OCI-LY3 (cell line): ENCODE results near the gene PSME4.

Experiments used
- H2AFZ ChIP-seq: fragments of 200-600, 300-600 bp; shearing (Covaris generic); 2 replicates; pipeline ENCODE4 v1.6.0; 2014; ENCODE audit warnings: antibody characterized with exemption, low read depth, low read length
- H3K27ac ChIP-seq: fragments of 200-600, 300-600 bp; sonication (generic); 2 replicates; pipeline ENCODE4 v1.5.1; 2014; ENCODE audit warnings: mild to moderate bottlenecking, low read length, moderate library complexity, mixed read lengths
- H3K27me3 ChIP-seq: fragments of 200-600, 300-600 bp; sonication (generic); 2 replicates; pipeline ENCODE4 v1.6.1; 2014; ENCODE audit warnings: low read depth, low read length, mixed read lengths
- H3K36me3 ChIP-seq: fragments of 200-600, 300-600 bp; sonication (generic); replicated peaks from 2 replicates; pipeline ENCODE3; 2014; ENCODE audit warnings: low read depth, low read length, mixed read lengths
- H3K4me1 ChIP-seq: fragments of 300-600, 200-600 bp; sonication (generic); 2 replicates; pipeline ENCODE4 v1.6.1; 2014; ENCODE audit warnings: low read length, mixed read lengths
- H3K4me2 ChIP-seq: fragments of 200-600, 300-600 bp; sonication (generic); 2 replicates; pipeline ENCODE4 v1.6.1; 2014; ENCODE audit warnings: low read length, mixed read lengths
- H3K4me3 ChIP-seq: fragments of 300-600, 200-600 bp; sonication (generic); 2 replicates; pipeline ENCODE4 v1.5.1; 2014; ENCODE audit warnings: antibody characterized with exemption, mild to moderate bottlenecking, low read length, moderate library complexity
- H3K79me2 ChIP-seq: fragments of 300-600, 200-600 bp; shearing (Covaris generic); 2 replicates; pipeline ENCODE4 v1.6.1; 2014; ENCODE audit warnings: mild to moderate bottlenecking, low read length, mixed read lengths
- H3K9ac ChIP-seq: fragments of 300-600, 200-600 bp; shearing (Covaris generic); 2 replicates; pipeline ENCODE4 v1.6.0; 2014; ENCODE audit warnings: mild to moderate bottlenecking, low read length, moderate library complexity
- H3K9me3 ChIP-seq: fragments of 200-600, 300-600 bp; shearing (Covaris generic); 2 replicates; pipeline ENCODE4 v1.6.1; 2014; ENCODE audit warnings: low read length, mixed read lengths; ENCODE audit not compliant: insufficient read depth
- H4K20me1 ChIP-seq: fragments of 200-600, 300-600 bp; sonication (generic); 2 replicates; pipeline ENCODE4 v1.6.1; 2016; ENCODE audit warnings: low read length, mixed read lengths; ENCODE audit not compliant: insufficient read depth
- EZH2phosphoT487 ChIP-seq: fragments of 200-600 bp; shearing (Covaris generic); IDR thresholded peaks from 2 replicates; pipeline ENCODE4 v1.6.1; 2018; ENCODE audit warnings: antibody characterized with exemption, mixed run types, low read depth
- TF ChIP-seq, protein P1 (sequence below): fragments of 200-600, 300-600 bp; sonication (generic); IDR thresholded peaks from 2 replicates; pipeline ENCODE4 v1.5.1; 2014; ENCODE audit warnings: antibody characterized with exemption, low read length, low read depth

Gene PSME4

DNA sequence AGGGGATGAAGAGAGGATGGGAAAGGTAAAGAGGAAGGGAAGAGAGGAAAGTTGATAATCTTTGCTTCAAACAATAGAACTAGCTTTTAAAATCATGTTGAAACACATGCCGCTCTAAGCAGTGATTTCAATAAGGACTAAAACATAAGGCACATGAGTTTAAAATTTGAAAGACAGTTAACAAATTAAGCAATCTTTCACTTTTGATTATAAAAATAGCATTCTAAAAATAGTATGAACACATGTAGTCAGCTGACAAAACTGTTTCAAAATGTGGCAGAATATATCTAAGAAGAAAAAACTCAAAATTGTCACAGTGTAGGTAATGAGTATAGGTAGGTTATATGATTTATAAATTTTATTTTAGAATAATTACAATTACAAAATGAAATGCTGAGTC, 25.3 kb downstream of the PSME4 start:
- H3K9ac ChIP-seq = no peak overlapping the region
- no peaks in the 10 kb centered on the region for H3K9me3 ChIP-seq
- H2AFZ ChIP-seq = no peak overlapping the region
- no peaks in the 10 kb centered on the region for H3K27me3 ChIP-seq
- H3K4me3 ChIP-seq = no peak overlapping the region
- peaks cover 14% of the 10 kb centered on the region for H3K79me2 ChIP-seq
- peaks cover 23% of the 10 kb centered on the region for H3K4me1 ChIP-seq
- H4K20me1 ChIP-seq = no peaks in the 10 kb centered on the region
- peaks cover 13% of the 10 kb centered on the region for H3K36me3 ChIP-seq
- H3K27ac ChIP-seq = no peak overlapping the region
- no peak for TF ChIP-seq EZH2phosphoT487
- TF ChIP-seq, protein P1, sequence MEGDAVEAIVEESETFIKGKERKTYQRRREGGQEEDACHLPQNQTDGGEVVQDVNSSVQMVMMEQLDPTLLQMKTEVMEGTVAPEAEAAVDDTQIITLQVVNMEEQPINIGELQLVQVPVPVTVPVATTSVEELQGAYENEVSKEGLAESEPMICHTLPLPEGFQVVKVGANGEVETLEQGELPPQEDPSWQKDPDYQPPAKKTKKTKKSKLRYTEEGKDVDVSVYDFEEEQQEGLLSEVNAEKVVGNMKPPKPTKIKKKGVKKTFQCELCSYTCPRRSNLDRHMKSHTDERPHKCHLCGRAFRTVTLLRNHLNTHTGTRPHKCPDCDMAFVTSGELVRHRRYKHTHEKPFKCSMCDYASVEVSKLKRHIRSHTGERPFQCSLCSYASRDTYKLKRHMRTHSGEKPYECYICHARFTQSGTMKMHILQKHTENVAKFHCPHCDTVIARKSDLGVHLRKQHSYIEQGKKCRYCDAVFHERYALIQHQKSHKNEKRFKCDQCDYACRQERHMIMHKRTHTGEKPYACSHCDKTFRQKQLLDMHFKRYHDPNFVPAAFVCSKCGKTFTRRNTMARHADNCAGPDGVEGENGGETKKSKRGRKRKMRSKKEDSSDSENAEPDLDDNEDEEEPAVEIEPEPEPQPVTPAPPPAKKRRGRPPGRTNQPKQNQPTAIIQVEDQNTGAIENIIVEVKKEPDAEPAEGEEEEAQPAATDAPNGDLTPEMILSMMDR = no peak
- peak overlapping the region; percentile 10; the same call in 1 of the 2 replicates for H3K4me2 ChIP-seq

DNA sequence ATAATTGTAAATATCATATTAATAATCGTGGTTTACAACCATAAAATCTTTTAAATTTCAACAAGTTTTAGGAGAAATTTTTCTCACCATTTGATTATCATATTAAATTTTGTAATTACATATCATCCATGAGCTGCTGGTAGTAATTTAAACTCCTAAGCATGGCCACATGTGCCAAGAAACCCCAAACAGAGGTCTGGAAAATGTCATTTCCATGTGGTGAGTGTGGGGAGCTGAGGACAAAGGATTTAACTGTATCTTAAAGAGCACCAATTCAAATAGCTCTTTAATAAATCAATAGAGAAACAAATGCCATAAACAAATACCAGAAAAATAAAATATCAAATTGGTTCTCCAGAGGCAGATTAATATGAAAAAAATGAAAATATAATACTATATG, 26.3 kb downstream of the PSME4 start:
- Histone ChIP-seq H3K4me1 (peaks cover 23% of the 10 kb centered on the region), H3K4me3 (no peak overlapping the region), H3K27ac (no peak overlapping the region), H4K20me1 (no peaks in the 10 kb centered on the region), H2AFZ (no peak overlapping the region), H3K79me2 (peaks cover 5% of the 10 kb centered on the region), H3K4me2 (no peak overlapping the region), H3K9me3 (no peaks in the 10 kb centered on the region), H3K27me3 (no peaks in the 10 kb centered on the region), H3K36me3 (peaks cover 14% of the 10 kb centered on the region), H3K9ac (no peak overlapping the region)
- TF ChIP-seq EZH2phosphoT487 = no peak
- TF ChIP-seq, protein P1 = no peak

DNA sequence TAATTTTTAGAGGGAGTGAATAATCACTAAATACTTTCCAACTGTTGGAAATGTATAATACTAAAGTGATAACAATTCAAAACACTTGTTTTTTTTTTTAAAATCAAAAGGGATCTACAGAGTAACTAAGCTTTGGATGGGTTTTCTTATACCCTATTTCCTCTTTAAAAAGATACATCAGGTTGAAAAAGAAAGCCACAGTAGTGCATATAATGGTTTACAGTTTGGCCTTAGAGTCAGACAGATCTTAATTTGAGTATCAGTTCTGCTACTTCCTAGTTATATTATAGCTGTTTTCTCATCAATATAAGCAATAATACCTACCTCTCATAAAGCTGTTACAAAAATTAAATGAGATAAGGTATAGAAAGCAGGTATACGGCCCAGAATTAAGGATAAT, 28.5 kb downstream of the PSME4 start:
- Histone ChIP-seq H3K4me2 (0 out of 2 replicates have a peak overlapping the region, but pooled peaks have one; percentile 6), H3K79me2 (no peaks in the 10 kb centered on the region; the same call in 1 of the 2 replicates), H3K9me3 (no peaks in the 10 kb centered on the region), H4K20me1 (no peaks in the 10 kb centered on the region), H3K36me3 (peaks cover 14% of the 10 kb centered on the region), H3K27ac (no peak overlapping the region), H3K9ac (no peak overlapping the region), H3K4me3 (no peak overlapping the region), H3K27me3 (no peaks in the 10 kb centered on the region), H3K4me1 (peaks cover 23% of the 10 kb centered on the region), H2AFZ (no peak overlapping the region)
- no peak for TF ChIP-seq EZH2phosphoT487
- TF ChIP-seq, protein P1 = no peak

DNA sequence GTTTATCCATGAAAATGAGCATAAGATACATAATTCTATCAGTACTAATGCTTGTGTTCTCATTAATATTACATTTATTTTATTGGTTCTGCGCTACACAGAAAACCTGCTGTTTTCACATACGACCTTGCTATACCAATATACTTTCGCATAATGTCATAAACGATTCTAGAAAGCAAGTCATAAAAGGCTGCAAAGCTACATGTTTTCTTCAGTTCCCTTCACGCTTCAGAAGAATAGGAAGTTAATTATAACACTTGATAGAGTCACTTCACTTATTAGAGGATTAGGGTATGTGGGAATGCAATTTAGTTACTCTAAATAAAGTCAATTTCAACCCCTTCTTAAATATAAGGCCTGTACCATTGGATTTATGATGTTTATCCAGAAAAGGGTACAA, 29.0 kb downstream of the PSME4 start:
- TF ChIP-seq, protein P1 = no peak
- TF ChIP-seq EZH2phosphoT487 = no peak
- Histone ChIP-seq H3K9me3 (no peaks in the 10 kb centered on the region), H3K36me3 (peaks cover 12% of the 10 kb centered on the region), H3K4me2 (peak overlapping the region; percentile 6; the same call in 1 of the 2 replicates), H3K9ac (no peak overlapping the region), H3K27ac (no peak overlapping the region), H4K20me1 (no peaks in the 10 kb centered on the region), H3K79me2 (no peaks in the 10 kb centered on the region; the same call in 1 of the 2 replicates), H2AFZ (no peak overlapping the region), H3K4me3 (no peak overlapping the region), H3K27me3 (no peaks in the 10 kb centered on the region), H3K4me1 (peaks cover 23% of the 10 kb centered on the region)
